Activated effector memory CD4-positive, alpha-beta T cell treated with Interleukin-2 at 50 U/mL for 16 hours (primary cell): ENCODE results near the gene GOLGA6A.
"Not testable (repeated sequence)": the region's sequence is repeated elsewhere in the genome, so short reads cannot be mapped to it uniquely, and the experiment has no call there.

Source experiments
- DNase-seq: peaks from one replicate; pipeline ENCODE4 v3.0.0-alpha.2; 2020

Gene GOLGA6A

GRCh38 chr15:74052271-74053260 is 29.8 kb downstream of the GOLGA6A start:
- DNase-seq: not testable (repeated sequence)

GRCh38 chr15:74050556-74051234 is 31.7 kb downstream of the GOLGA6A start:
- DNase-seq: no peak

GRCh38 chr15:74050127-74050526 is 32.2 kb downstream of the GOLGA6A start:
- DNase-seq: no peak

GRCh38 chr15:74046275-74046674 is 36.1 kb downstream of the GOLGA6A start:
- DNase-seq: no peak

GRCh38 chr15:74045636-74046274 is 36.6 kb downstream of the GOLGA6A start:
- DNase-seq: no peak

- DNase-seq: no peak
Measured at GRCh38 chr15:74045184-74045583, 37.2 kb downstream of the GOLGA6A start.

GRCh38 chr15:74044267-74045110 is 37.9 kb downstream of the GOLGA6A start:
- DNase-seq: no peak

GRCh38 chr15:74043425-74044266 is 38.7 kb downstream of the GOLGA6A start:
- DNase-seq: no peak

- no peak for DNase-seq
Measured at GRCh38 chr15:74042603-74043424, 39.5 kb downstream of the GOLGA6A start.

- no peak for DNase-seq
Measured at GRCh38 chr15:74041777-74042435, 40.4 kb downstream of the GOLGA6A start.

- no peak for DNase-seq
Measured at GRCh38 chr15:74041311-74041756, 41.0 kb downstream of the GOLGA6A start.

- DNase-seq: no peak
Measured at GRCh38 chr15:74040109-74040850, 42.1 kb downstream of the GOLGA6A start.

GRCh38 chr15:74039656-74040010 is 42.7 kb downstream of the GOLGA6A start:
- no peak for DNase-seq

GRCh38 chr15:74038707-74039655 is 43.4 kb downstream of the GOLGA6A start:
- no peak for DNase-seq

GRCh38 chr15:74037171-74038117 is 44.9 kb downstream of the GOLGA6A start:
- DNase-seq: no peak

GRCh38 chr15:74036271-74037170 is 45.8 kb downstream of the GOLGA6A start:
- DNase-seq: no peak
